C4-2B (cell line): Measurements from ENCODE around the gene PRPSAP2.

Experiments used
- H3K27ac ChIP-seq: fragments of 450-650 bp; 2 replicates; pipeline ENCODE4 v1.5.1; 2017
- CTCF ChIP-seq: fragments of 450-650 bp; conservative IDR thresholded peaks from 2 replicates; pipeline ENCODE4 v1.5.1; 2017; ENCODE audit warnings: mild to moderate bottlenecking
- ZFX ChIP-seq: fragments of 450-650 bp; IDR thresholded peaks from 2 replicates; pipeline ENCODE4 v1.6.1; 2017

The PRPSAP2 gene

GRCh38 chr17:18960803-18961511 lies 103.0 kb downstream of the PRPSAP2 start:
- TF ChIP-seq CTCF: peak; percentile 98
- no peak for TF ChIP-seq ZFX
- no peak overlapping the region for H3K27ac ChIP-seq

- no peak overlapping the region for H3K27ac ChIP-seq
- no peak for TF ChIP-seq ZFX
- TF ChIP-seq CTCF: no peak
Measured at GRCh38 chr17:18961634-18962493, 103.9 kb downstream of the PRPSAP2 start.

DNA sequence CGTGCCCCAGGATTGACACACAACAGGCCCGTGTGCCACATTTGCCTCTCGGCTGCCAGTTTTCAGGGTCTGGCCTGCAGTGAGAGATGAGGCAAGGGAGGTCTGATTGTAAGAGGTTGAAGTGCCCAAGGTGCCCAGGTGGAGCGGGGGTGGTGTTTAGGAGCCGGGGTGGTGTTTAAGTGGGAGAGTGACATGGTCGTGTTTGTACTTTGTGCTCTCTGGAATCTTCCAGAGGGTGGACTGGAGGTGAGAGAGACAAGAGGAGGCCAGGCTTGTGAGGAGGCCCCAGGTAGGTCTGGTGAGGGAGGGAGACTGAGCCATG lies 104.5 kb downstream of the PRPSAP2 start:
- no peak for TF ChIP-seq CTCF
- TF ChIP-seq ZFX: no peak
- no peak overlapping the region for H3K27ac ChIP-seq

- H3K27ac ChIP-seq: no peak overlapping the region
- TF ChIP-seq ZFX (no peak), CTCF (no peak)
Measured at GRCh38 chr17:18963126-18964017, 105.4 kb downstream of the PRPSAP2 start.

DNA sequence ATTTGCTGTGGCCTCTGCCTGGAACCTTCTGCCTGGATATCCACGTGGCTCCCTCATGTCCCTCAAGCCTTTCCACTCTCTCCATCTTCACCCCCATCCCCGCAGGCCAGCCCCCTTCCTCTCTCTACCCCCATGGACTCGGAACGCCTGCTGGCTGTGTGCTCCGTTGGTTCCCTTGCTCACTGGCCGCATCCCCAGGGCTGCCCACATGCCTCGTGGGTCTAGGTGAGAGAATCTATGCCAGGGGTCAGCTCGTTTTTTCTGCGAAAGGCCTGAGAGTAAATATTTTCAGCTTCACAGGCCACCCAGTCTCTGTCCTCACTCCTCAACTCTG lies 106.1 kb downstream of the PRPSAP2 start:
- TF ChIP-seq CTCF (no peak), ZFX (no peak)
- H3K27ac ChIP-seq: no peak overlapping the region

GRCh38 chr17:18964550-18964949 lies 106.6 kb downstream of the PRPSAP2 start:
- no peak for TF ChIP-seq ZFX
- no peak overlapping the region for H3K27ac ChIP-seq

- TF ChIP-seq CTCF (no peak), ZFX (no peak)
- no peak overlapping the region for H3K27ac ChIP-seq
Measured at GRCh38 chr17:18965530-18966236, 107.8 kb downstream of the PRPSAP2 start.
